ENCODE results near the gene FXYD6.
"Not testable (repeated sequence)": the region's sequence is repeated elsewhere in the genome, so short reads cannot be mapped to it uniquely, and the experiment has no call there.

FXYD6 gene

GRCh38 chr11:117816846-117817367 is 59.6 kb downstream of the FXYD6 start:
- TF ChIP-seq, protein P1, sequence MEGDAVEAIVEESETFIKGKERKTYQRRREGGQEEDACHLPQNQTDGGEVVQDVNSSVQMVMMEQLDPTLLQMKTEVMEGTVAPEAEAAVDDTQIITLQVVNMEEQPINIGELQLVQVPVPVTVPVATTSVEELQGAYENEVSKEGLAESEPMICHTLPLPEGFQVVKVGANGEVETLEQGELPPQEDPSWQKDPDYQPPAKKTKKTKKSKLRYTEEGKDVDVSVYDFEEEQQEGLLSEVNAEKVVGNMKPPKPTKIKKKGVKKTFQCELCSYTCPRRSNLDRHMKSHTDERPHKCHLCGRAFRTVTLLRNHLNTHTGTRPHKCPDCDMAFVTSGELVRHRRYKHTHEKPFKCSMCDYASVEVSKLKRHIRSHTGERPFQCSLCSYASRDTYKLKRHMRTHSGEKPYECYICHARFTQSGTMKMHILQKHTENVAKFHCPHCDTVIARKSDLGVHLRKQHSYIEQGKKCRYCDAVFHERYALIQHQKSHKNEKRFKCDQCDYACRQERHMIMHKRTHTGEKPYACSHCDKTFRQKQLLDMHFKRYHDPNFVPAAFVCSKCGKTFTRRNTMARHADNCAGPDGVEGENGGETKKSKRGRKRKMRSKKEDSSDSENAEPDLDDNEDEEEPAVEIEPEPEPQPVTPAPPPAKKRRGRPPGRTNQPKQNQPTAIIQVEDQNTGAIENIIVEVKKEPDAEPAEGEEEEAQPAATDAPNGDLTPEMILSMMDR (IDR thresholded peaks at IDR 0.05), result no peak
- peak overlapping the region; percentile 40 for H3K4me3 ChIP-seq
- H3K27ac ChIP-seq, result peak overlapping the region in 1 of 2 donors; percentile 81
- no peak for DNase-seq (ENCODE audit: low spot score)

GRCh38 chr11:117816151-117816741 is 60.2 kb downstream of the FXYD6 start:
- TF ChIP-seq, protein P1 (IDR thresholded peaks at IDR 0.05), result no peak
- Histone ChIP-seq H3K4me3 (no peak overlapping the region), H3K27ac (peak overlapping the region in 1 of 2 donors; percentile 81)
- DNase-seq (ENCODE audit: low spot score), result no peak

GRCh38 chr11:117815262-117815803 is 61.1 kb downstream of the FXYD6 start:
- TF ChIP-seq, protein P1 (IDR thresholded peaks at IDR 0.05), result no peak
- no peak for DNase-seq (ENCODE audit: low spot score)
- Histone ChIP-seq H3K4me3 (no peak overlapping the region), H3K27ac (peak overlapping the region; percentile 3 to 81)

DNA sequence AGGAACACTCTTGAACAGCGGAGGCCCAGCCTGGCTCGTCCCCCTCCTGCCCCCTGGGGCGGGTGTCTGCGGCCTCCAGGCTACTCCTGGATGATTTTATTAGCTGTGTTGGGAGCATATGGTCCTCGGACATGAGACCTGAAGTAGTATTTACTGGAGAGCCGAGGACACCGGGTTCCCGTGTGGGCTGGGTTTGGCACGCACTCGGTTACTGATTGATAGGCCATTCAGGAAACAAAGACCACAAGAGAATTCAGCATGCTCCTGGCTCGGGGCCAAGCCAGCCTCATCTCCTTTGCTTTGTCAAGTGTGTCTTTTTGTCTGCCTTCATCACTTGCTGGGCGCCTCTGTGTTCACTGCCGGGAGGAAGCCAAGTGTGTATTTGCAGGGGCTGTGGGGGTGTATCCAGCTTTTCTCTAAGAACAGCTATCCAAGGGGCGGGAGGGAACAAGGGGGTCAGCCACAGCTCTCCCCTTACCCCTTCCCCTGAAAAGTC is 61.6 kb downstream of the FXYD6 start:
- Histone ChIP-seq H3K4me3 (no peak overlapping the region), H3K27ac (peak overlapping the region in 1 of 2 donors; percentile 81)
- TF ChIP-seq, protein P1 (IDR thresholded peaks at IDR 0.05), result no peak
- DNase-seq (ENCODE audit: low spot score), result no peak

- no peak overlapping the region for H3K4me3 ChIP-seq
- DNase-seq (ENCODE audit: low spot score), result no peak
- TF ChIP-seq, protein P1 (IDR thresholded peaks at IDR 0.05), result no peak
- H3K27ac ChIP-seq, result no peak overlapping the region
These were observed 62.2 kb downstream of the FXYD6 start for GRCh38 chr11:117814204-117814765.

DNA sequence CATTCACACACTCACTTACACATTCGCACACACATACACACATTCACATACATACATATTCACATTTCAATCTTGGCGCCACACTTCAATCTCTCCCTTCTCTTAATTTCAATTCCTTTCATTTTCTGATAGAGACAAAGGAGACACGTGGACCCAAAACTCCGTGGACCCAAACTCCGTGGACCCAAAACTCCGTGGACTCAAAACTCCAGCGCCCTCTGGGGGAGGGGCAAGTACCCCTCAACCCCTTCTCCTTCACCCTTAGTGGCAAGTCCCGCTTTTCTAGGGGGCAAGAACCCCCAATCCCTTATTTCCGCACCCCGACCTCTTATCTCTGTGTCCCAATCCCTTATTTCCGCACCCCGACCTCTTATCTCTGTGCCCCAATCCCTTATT is 66.4 kb downstream of the FXYD6 start:
- not testable (repeated sequence) for DNase-seq (ENCODE audit: low spot score); H3K4me3 ChIP-seq
- H3K27ac ChIP-seq, result peak overlapping the region in 1 of 2 donors; percentile 67

DNA sequence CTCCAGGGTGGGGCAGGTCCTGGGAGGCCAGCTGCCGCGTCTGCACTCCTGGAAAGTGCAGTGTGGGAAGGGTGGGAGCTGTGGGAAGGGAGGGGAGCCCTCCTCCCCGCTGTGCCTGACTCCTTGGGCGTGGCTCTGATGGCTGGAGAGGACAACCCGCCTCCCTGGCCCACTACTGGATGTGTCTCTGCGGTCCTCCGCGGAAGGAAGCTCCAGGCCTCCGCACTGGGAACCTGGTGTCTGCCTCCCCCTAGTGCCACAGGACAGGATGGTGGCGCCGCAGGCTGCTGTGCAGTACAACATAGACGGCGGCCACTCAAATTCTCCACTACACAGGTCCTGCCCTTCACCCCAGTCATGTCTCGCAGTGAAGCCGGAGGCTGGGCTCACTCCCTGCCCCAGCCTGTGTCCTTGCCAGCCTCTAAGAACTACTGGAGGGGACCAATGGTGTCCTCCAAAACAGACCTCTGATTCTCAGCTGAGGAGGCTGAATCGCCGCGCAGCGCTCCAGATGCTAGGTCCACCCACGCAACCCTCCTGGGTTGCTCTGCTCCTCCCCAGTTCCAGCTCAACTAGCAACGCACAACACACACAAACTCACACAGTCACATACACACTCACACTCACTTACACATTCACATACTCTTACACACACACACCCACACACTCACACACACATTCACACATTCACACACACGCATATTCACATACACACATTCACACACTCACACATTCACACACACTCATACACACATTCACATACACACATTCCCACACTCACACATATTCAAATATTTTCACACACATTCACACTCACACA is 67.0 kb downstream of the FXYD6 start:
- TF ChIP-seq, protein P1 (IDR thresholded peaks at IDR 0.05), result no peak
- no peak for DNase-seq (ENCODE audit: low spot score)
- Histone ChIP-seq H3K4me3 (peak overlapping the region; percentile 5), H3K27ac (peak overlapping the region in 1 of 2 donors; percentile 67)
